Measurements from ENCODE around the gene SNX13.
A peak's percentile ranks its signal among the peaks of the same experiment; 100 is the strongest.

SNX13 gene

GRCh38 chr7:17774716-17775288 is 165.5 kb downstream of the SNX13 start:
- no peak for DNase-seq (ENCODE audit: low read depth)

GRCh38 chr7:17774248-17774647 is 166.0 kb downstream of the SNX13 start:
- DNase-seq (ENCODE audit: low read depth): no peak

GRCh38 chr7:17773289-17773626 is 167.0 kb downstream of the SNX13 start:
- no peak for DNase-seq (ENCODE audit: low read depth)

GRCh38 chr7:17772581-17773288 is 167.6 kb downstream of the SNX13 start:
- DNase-seq (ENCODE audit: low read depth): no peak

- DNase-seq (ENCODE audit: low read depth): no peak
Observed at GRCh38 chr7:17771901-17772408, 168.3 kb downstream of the SNX13 start.

- DNase-seq (ENCODE audit: low read depth): no peak
Observed at GRCh38 chr7:17770710-17771375, 169.5 kb downstream of the SNX13 start.

- DNase-seq (ENCODE audit: low read depth): peak; percentile 14
Observed at GRCh38 chr7:17769918-17770317, 170.4 kb downstream of the SNX13 start.

GRCh38 chr7:17758008-17758407 is 182.3 kb downstream of the SNX13 start:
- no peak for DNase-seq (ENCODE audit: low read depth)

GRCh38 chr7:17746020-17746530 is 194.2 kb downstream of the SNX13 start:
- no peak for DNase-seq (ENCODE audit: low read depth)

GRCh38 chr7:17745610-17746009 is 194.7 kb downstream of the SNX13 start:
- no peak for DNase-seq (ENCODE audit: low read depth)

GRCh38 chr7:17743316-17743715 is 197.0 kb downstream of the SNX13 start:
- no peak for DNase-seq (ENCODE audit: low read depth)

GRCh38 chr7:17741426-17741825 is 198.9 kb downstream of the SNX13 start:
- no peak for DNase-seq (ENCODE audit: low read depth)
